Measurements from ENCODE around the gene PEPD. TPM values are rescaled to one million over a fixed set of nuclear protein-coding genes. Genes with fewer than 3 reads are reported as not detected.
A peak's percentile ranks its signal among the peaks of the same experiment; 100 is the strongest.

Gene PEPD
- total RNA-seq, 4 donors from 2014 or later = 33.9 to 57.0 (median 45.0) TPM

DNA sequence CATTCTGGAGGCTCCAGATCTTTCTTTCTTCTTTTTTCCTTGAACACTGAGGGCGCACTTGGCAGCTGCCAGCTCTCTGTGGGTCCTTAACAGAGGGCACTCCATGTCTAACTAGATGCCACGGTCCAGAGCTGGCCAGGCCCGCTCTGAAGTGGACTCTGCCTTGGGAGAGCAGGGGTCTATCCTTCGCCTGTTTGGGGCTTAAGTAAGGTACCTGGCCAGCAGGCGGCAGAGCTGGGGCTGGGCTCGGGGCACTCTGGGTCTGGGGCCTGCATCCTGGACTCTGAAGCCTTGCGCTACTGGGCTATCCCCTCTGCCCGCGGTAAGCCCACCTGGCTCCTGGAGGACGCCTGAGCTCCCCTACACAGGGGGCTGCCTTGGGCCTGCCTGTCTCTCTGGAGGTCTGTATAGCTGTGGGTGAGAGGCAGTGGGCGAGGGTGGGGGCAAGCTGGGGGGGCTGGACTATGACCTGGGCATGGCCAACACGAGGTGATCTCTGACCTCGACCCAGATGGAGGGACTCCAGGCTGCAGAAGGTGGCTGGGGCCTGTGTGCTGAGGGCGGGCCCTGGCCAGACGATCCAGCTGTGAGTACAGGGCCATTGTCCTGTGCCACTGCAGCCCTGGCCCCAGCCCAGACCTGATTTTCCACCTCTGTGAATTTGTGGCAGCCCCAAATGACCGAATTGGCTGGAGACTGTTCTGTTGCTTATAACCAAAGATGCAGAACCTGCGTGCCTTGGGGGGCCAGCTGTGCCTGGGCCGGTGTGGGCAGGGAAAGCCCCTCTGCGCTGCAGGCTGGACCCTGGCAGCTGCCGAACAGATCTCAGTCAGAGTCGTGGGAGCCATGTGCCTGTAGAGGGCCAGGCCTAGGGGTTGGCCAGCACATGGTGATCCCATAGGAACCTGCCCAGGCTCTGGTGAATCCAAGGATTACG is 121.6 kb downstream of the PEPD start:
- H3K4me3 ChIP-seq = no peak overlapping the region
- no peak for ATAC-seq
- peak in 1 of 2 donors; percentile 8 for DNase-seq
- intact Hi-C loops (cut with DNase I; ENCODE audit: low total_unique reads) (no loop called here), in situ Hi-C loops (cut with MboI; ENCODE audit: low sequenced_read_pairs in 4 of 4) (no loop called here)
- H3K9me3 ChIP-seq = no peaks in the 10 kb centered on the region
- no peak for TF ChIP-seq POLR2A (IDR thresholded peaks at IDR 0.05)
- no peak for TF ChIP-seq CTCF (IDR thresholded peaks at IDR 0.05 in 4 of 5, conservative IDR thresholded peaks at IDR 0.05 in 1 of 5)
- no peak overlapping the region for H3K27ac ChIP-seq
- peaks cover 8 to 21% of the 10 kb centered on the region in 2 donors for H3K4me1 ChIP-seq
- H3K36me3 ChIP-seq = no peaks in the 10 kb centered on the region
- H3K27me3 ChIP-seq = no peaks in the 10 kb centered on the region

DNA sequence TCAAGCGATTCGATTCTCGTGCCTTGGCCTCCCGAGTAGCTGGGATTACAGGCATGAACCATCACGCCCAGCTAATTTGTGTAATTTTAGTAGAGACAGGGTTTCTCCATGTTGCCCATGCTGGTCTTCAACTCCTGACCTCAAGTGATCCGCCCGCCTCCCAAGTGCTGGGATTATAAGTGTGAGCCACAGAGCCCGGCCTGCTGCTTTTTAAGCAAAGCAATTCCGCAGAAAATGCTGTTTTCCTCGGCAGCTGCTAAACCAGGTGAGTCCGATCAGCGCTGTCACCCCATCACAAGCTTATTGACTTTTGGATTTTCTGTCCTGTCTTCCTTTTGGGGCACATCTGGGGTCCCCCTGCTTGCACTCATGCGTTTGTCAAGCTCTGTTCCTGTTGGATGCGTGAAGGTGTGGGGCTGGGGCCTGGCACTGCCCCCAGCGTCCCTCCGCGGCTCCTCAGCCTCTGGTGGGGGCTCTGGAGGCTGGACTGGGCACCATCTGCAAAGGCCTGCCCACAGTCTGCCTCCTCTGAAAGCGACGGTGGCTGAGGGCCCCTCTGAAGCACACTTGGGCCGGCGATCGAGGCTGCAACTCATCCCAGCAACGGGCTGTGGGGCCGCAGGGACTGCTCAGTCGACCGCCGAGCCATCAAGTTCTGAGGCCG is 122.4 kb downstream of the PEPD start:
- in situ Hi-C loops (cut with MboI; ENCODE audit: low sequenced_read_pairs in 4 of 4) = no loop called here
- DNase-seq = no peak
- intact Hi-C loops (cut with DNase I; ENCODE audit: low total_unique reads) = no loop called here
- Histone ChIP-seq H3K4me1 (peaks cover 14 to 22% of the 10 kb centered on the region in 2 donors), H3K36me3 (no peaks in the 10 kb centered on the region), H3K27ac (no peak overlapping the region), H3K4me3 (no peak overlapping the region), H3K9me3 (no peaks in the 10 kb centered on the region), H3K27me3 (no peaks in the 10 kb centered on the region)
- ATAC-seq = no peak
- TF ChIP-seq POLR2A (IDR thresholded peaks at IDR 0.05) (no peak), CTCF (IDR thresholded peaks at IDR 0.05 in 4 of 5, conservative IDR thresholded peaks at IDR 0.05 in 1 of 5) (no peak)

- in situ Hi-C loops (cut with MboI; ENCODE audit: low sequenced_read_pairs in 4 of 4) = no loop called here
- H3K36me3 ChIP-seq = no peaks in the 10 kb centered on the region
- no peaks in the 10 kb centered on the region for H3K27me3 ChIP-seq
- no peaks in the 10 kb centered on the region for H3K9me3 ChIP-seq
- ATAC-seq (no peak), DNase-seq (peak in 1 of 2 donors; percentile 10)
- no peak overlapping the region for H3K4me3 ChIP-seq
- no peak overlapping the region for H3K27ac ChIP-seq
- no peak for TF ChIP-seq POLR2A (IDR thresholded peaks at IDR 0.05)
- no peak for TF ChIP-seq CTCF (IDR thresholded peaks at IDR 0.05 in 4 of 5, conservative IDR thresholded peaks at IDR 0.05 in 1 of 5)
- H3K4me1 ChIP-seq = peaks cover 21 to 26% of the 10 kb centered on the region in 2 donors
- intact Hi-C loops (cut with DNase I; ENCODE audit: low total_unique reads) = no loop called here
These were observed 123.1 kb downstream of the PEPD start for GRCh38 chr19:33398361-33399060.

GRCh38 chr19:33397536-33398360 is 123.8 kb downstream of the PEPD start:
- intact Hi-C loops (cut with DNase I; ENCODE audit: low total_unique reads) (no loop called here), in situ Hi-C loops (cut with MboI; ENCODE audit: low sequenced_read_pairs in 4 of 4) (no loop called here)
- Histone ChIP-seq H3K36me3 (no peaks in the 10 kb centered on the region), H3K4me1 (peaks cover 23 to 27% of the 10 kb centered on the region in 2 donors), H3K9me3 (no peaks in the 10 kb centered on the region), H3K4me3 (no peak overlapping the region), H3K27ac (no peak overlapping the region), H3K27me3 (no peaks in the 10 kb centered on the region)
- peak in 1 of 2 donors; percentile 9 for DNase-seq
- no peak for TF ChIP-seq POLR2A (IDR thresholded peaks at IDR 0.05)
- ATAC-seq = no peak
